SK-N-SH (cell line): ENCODE measurements around the gene SAMD14.

ENCODE experiments used
- CHD2 ChIP-seq: fragments of 150-350 bp; IDR thresholded peaks from 2 replicates; pipeline ENCODE4 v1.6.1; 2018; ENCODE audit warnings: low read length; ENCODE audit not compliant: partially characterized antibody
- CTCF ChIP-seq: fragments of 200-600 bp; sonication (generic); IDR thresholded peaks from 2 replicates; pipeline ENCODE4 v1.6.1; 2017; ENCODE audit warnings: antibody characterized with exemption, mild to moderate bottlenecking, moderate library complexity
- EZH2phosphoT487 ChIP-seq: fragments of 200-600 bp; sonication (generic); IDR thresholded peaks from 2 replicates; pipeline ENCODE4 v1.6.1; 2017; ENCODE audit warnings: low read depth, mixed run types, mild to moderate bottlenecking, antibody characterized with exemption, moderate library complexity, borderline replicate concordance
- FOSL2 ChIP-seq: IDR thresholded peaks from 2 replicates; pipeline ENCODE4 v1.4.0; 2012; ENCODE audit warnings: low read depth, mild to moderate bottlenecking, moderate library complexity, borderline replicate concordance
- MAX ChIP-seq: IDR thresholded peaks from 2 replicates; pipeline ENCODE4 v1.4.0; 2012; ENCODE audit warnings: low read depth
- POLR2AphosphoS5 ChIP-seq: IDR thresholded peaks from 2 replicates; pipeline ENCODE4 v1.6.1; 2012; ENCODE audit warnings: low read depth, low read length
- SIN3A ChIP-seq: IDR thresholded peaks from 2 replicates; pipeline ENCODE4 v1.6.1; 2012; ENCODE audit warnings: low read depth, mild to moderate bottlenecking, low read length, moderate library complexity, borderline replicate concordance
- TAF1 ChIP-seq: IDR thresholded peaks from 2 replicates; pipeline ENCODE4 v1.6.1; 2012; ENCODE audit warnings: low read depth, mild to moderate bottlenecking, low read length, moderate library complexity, borderline replicate concordance
- USF1 ChIP-seq: IDR thresholded peaks from 2 replicates; pipeline ENCODE4 v1.4.0; 2012; ENCODE audit warnings: low read depth, borderline replicate concordance

GRCh38 chr17:50137042-50137441 lies 7.1 kb upstream of the SAMD14 start:
- TF ChIP-seq TAF1 (no peak), CTCF (no peak), SIN3A (no peak), CHD2 (no peak), MAX (no peak), POLR2AphosphoS5 (no peak), USF1 (no peak), FOSL2 (no peak), EZH2phosphoT487 (no peak)
